Keratinocyte (primary cell): ENCODE results near the gene HACE1. TPM values are rescaled to one million over a fixed set of nuclear protein-coding genes. Genes with fewer than 3 reads are reported as not detected.

Source experiments
- DNase-seq: peaks from one replicate; pipeline ENCODE4 v3.0.0-alpha.2; 2011; ENCODE audit warnings: low read depth, missing footprints, low spot score
- FAIRE-seq: peaks from 2 replicates; lab custom pipeline; 2011; peaks lifted over from hg19 to GRCh38; lab: Jason Lieb, UNC
- H2AFZ ChIP-seq: 2 replicates; pipeline ENCODE4 v1.6.0; 2012; ENCODE audit warnings: low read length, control low read depth, inconsistent platforms; ENCODE audit not compliant: control insufficient read depth
- H3K27ac ChIP-seq: 2 replicates; pipeline ENCODE4 v1.5.1; 2011; ENCODE audit warnings: low read length; ENCODE audit not compliant: control insufficient read depth, insufficient read depth
- H3K27me3 ChIP-seq: 3 replicates; pipeline ENCODE4 v1.6.0; 2011; ENCODE audit warnings: low read length; ENCODE audit not compliant: control insufficient read depth, insufficient read depth; ENCODE audit errors: extremely low read depth
- H3K36me3 ChIP-seq, 2 experiments: 2 replicates in 1 of 2; 3 replicates in 1 of 2; pipeline ENCODE4 v1.5.1; 2011; ENCODE audit warnings: low read length in 2 of 2, mild to moderate bottlenecking in 1 of 2; ENCODE audit not compliant: control insufficient read depth in 2 of 2, insufficient read depth in 2 of 2; ENCODE audit errors: extremely low read depth in 1 of 2
- H3K4me1 ChIP-seq: 3 replicates; pipeline ENCODE4 v1.5.1; 2011; ENCODE audit warnings: low read length; ENCODE audit not compliant: control insufficient read depth, insufficient read depth; ENCODE audit errors: extremely low read depth
- H3K4me2 ChIP-seq: 3 replicates; pipeline ENCODE4 v1.6.0; 2011; ENCODE audit warnings: low read depth, low read length; ENCODE audit not compliant: control insufficient read depth, insufficient read depth; ENCODE audit errors: extremely low read depth
- H3K4me3 ChIP-seq, 3 experiments: fragments of 200-600 bp in 1 of 3; sonication (generic) in 1 of 3; 2 replicates in 2 of 3; 3 replicates in 1 of 3; pipeline ENCODE4 v1.5.1; 2011 to 2016; ENCODE audit warnings: low read length in 3 of 3, mild to moderate bottlenecking in 3 of 3, control low read depth in 2 of 3, inconsistent platforms in 1 of 3, low read depth in 1 of 3, mixed read lengths in 1 of 3, mixed run types in 1 of 3, moderate library complexity in 1 of 3; ENCODE audit not compliant: control insufficient read depth in 2 of 3, insufficient read depth in 2 of 3; ENCODE audit errors: extremely low read depth in 1 of 3
- H3K79me2 ChIP-seq: 2 replicates; pipeline ENCODE4 v1.6.0; 2012; ENCODE audit warnings: low read length; ENCODE audit not compliant: control insufficient read depth, insufficient read depth
- H3K9ac ChIP-seq: 3 replicates; pipeline ENCODE4 v1.6.0; 2011; ENCODE audit warnings: low read length; ENCODE audit not compliant: control insufficient read depth, insufficient read depth; ENCODE audit errors: extremely low read depth
- H3K9me1 ChIP-seq: 3 replicates; pipeline ENCODE4 v1.6.0; 2011; ENCODE audit warnings: low read length; ENCODE audit not compliant: control insufficient read depth, insufficient read depth; ENCODE audit errors: extremely low read depth
- H3K9me3 ChIP-seq: 2 replicates; pipeline ENCODE4 v1.5.1; 2012; ENCODE audit warnings: low read depth, low read length; ENCODE audit not compliant: control insufficient read depth
- H4K20me1 ChIP-seq: 3 replicates; pipeline ENCODE4 v1.6.0; 2011; ENCODE audit warnings: low read length; ENCODE audit not compliant: control insufficient read depth, insufficient read depth; ENCODE audit errors: extremely low read depth
- CTCF ChIP-seq, 3 experiments: IDR thresholded peaks in 1 of 3; conservative IDR thresholded peaks in 1 of 3; optimal IDR thresholded peaks in 1 of 3; 2 replicates in 2 of 3; 3 replicates in 1 of 3; pipeline versions ENCODE3 to v1.5.1; 2011; ENCODE audit warnings: low read length in 3 of 3, mild to moderate bottlenecking in 3 of 3, moderate library complexity in 2 of 3, control low read depth in 1 of 3, inconsistent platforms in 1 of 3; ENCODE audit not compliant: insufficient read depth in 2 of 3; ENCODE audit errors: extremely low read depth in 1 of 3
- EZH2 ChIP-seq: IDR thresholded peaks from one replicate; pipeline ENCODE4 v1.6.1; 2012; ENCODE audit warnings: inconsistent platforms, mild to moderate bottlenecking, low read length, moderate library complexity
- dilution Hi-C: fragments of 300-500 bp; cut with MboI; formaldehyde crosslinking; loops from one replicate; pipeline ENCODE4 v1.7.0; 2020; ENCODE audit warnings: low sequenced_read_pairs; ENCODE audit not compliant: extremely low pct_ligation_motif_present
- polyA plus RNA-seq, 5 experiments: library from polyadenylated mRNA; depleted of rRNA in 3 of 5; stranded (reverse) in 3 of 5; stranded (forward) in 1 of 5; unstranded in 1 of 5; fragments of >200 nt; gene quantifications; 1 replicate in 1 of 5; 2 replicates in 3 of 5; 3 replicates in 1 of 5; pipeline versions ENCODE4 v1.2.1 to v1.2.3, GENCODE V29; 2011 to 2012; ENCODE audit warnings: missing spikeins in 2 of 5, low read depth in 1 of 5, low replicate concordance in 1 of 5

Gene HACE1
- polyA plus RNA-seq, 1 donor (not counting 4 experiments of a cell fraction or from before 2014, with no cell fraction given) = 7.4 TPM

- Histone ChIP-seq H3K27me3 (no peaks in the 10 kb centered on the region), H3K27ac (no peak overlapping the region), H3K4me3 (no peak overlapping the region), H3K9me1 (no peaks in the 10 kb centered on the region), H3K4me2 (no peak overlapping the region), H4K20me1 (no peaks in the 10 kb centered on the region), H3K36me3 (no peaks in the 10 kb centered on the region), H3K4me1 (peaks cover 2% of the 10 kb centered on the region), H3K9me3 (no peaks in the 10 kb centered on the region), H2AFZ (no peak overlapping the region), H3K79me2 (no peaks in the 10 kb centered on the region), H3K9ac (no peak overlapping the region)
- TF ChIP-seq CTCF (optimal IDR thresholded peaks at IDR 0.05 in 1 of 3, IDR thresholded peaks at IDR 0.05 in 1 of 3, conservative IDR thresholded peaks at IDR 0.05 in 1 of 3; ENCODE audit: extremely low read depth in 1 of 3, insufficient read depth in 2 of 3, low read length in 3 of 3) = no peak
- dilution Hi-C loops = no loop called here
- DNase-seq (no peak), FAIRE-seq (no peak)
Observed at GRCh38 chr6:104714796-104715195, 144.9 kb downstream of the HACE1 start.

- Histone ChIP-seq H3K9me3 (no peaks in the 10 kb centered on the region), H2AFZ (no peak overlapping the region)
Observed at GRCh38 chr6:104713982-104714381, 145.7 kb downstream of the HACE1 start.

More at GRCh38 chr6:104713982-104714381, 145.7 kb downstream of the HACE1 start:
- Histone ChIP-seq H3K27me3 (no peaks in the 10 kb centered on the region), H3K36me3 (no peaks in the 10 kb centered on the region), H3K4me2 (no peak overlapping the region), H3K4me3 (no peak overlapping the region), H3K4me1 (peaks cover 2% of the 10 kb centered on the region), H4K20me1 (no peaks in the 10 kb centered on the region), H3K79me2 (no peaks in the 10 kb centered on the region), H3K9me1 (no peaks in the 10 kb centered on the region), H3K27ac (no peak overlapping the region), H3K9ac (no peak overlapping the region)
- dilution Hi-C loops = no loop called here
- FAIRE-seq = no peak
- DNase-seq = no peak
- TF ChIP-seq EZH2 (no peak), CTCF (optimal IDR thresholded peaks at IDR 0.05 in 1 of 3, IDR thresholded peaks at IDR 0.05 in 1 of 3, conservative IDR thresholded peaks at IDR 0.05 in 1 of 3; ENCODE audit: extremely low read depth in 1 of 3, insufficient read depth in 2 of 3, low read length in 3 of 3) (no peak)
